PFSK-1 (cell line): ENCODE measurements around the gene CRCP.

Experiments used
- FOXP2 ChIP-seq: optimal IDR thresholded peaks from 2 replicates; pipeline ENCODE3; 2011; ENCODE audit warnings: borderline replicate concordance, control low read depth, inconsistent platforms; ENCODE audit not compliant: insufficient read depth; ENCODE audit errors: extremely low read length, extremely low read depth
- POLR2AphosphoS5 ChIP-seq: IDR thresholded peaks from 2 replicates; pipeline ENCODE4 v1.6.1; 2012; ENCODE audit warnings: low read depth, mild to moderate bottlenecking, control low read depth, low read length, moderate library complexity
- SIN3A ChIP-seq: IDR thresholded peaks from 2 replicates; pipeline ENCODE4 v1.6.1; 2012; ENCODE audit warnings: mild to moderate bottlenecking, low read length, moderate library complexity, borderline replicate concordance; ENCODE audit not compliant: insufficient read depth
- TAF1 ChIP-seq: IDR thresholded peaks from 2 replicates; pipeline ENCODE4 v1.6.1; 2012; ENCODE audit warnings: low read length, control low read depth, borderline replicate concordance; ENCODE audit not compliant: insufficient read depth
- TF ChIP-seq, protein P1 (sequence below), 2 experiments: IDR thresholded peaks; 2 replicates each; pipeline versions ENCODE4 v1.6.1 to v1.8.0; 2011 to 2012; ENCODE audit warnings: low read depth in 2 of 2, low read length in 2 of 2, control low read depth in 1 of 2, inconsistent platforms in 1 of 2, mild to moderate bottlenecking in 1 of 2, moderate library complexity in 1 of 2; ENCODE audit not compliant: insufficient read depth in 1 of 2

Gene CRCP

DNA sequence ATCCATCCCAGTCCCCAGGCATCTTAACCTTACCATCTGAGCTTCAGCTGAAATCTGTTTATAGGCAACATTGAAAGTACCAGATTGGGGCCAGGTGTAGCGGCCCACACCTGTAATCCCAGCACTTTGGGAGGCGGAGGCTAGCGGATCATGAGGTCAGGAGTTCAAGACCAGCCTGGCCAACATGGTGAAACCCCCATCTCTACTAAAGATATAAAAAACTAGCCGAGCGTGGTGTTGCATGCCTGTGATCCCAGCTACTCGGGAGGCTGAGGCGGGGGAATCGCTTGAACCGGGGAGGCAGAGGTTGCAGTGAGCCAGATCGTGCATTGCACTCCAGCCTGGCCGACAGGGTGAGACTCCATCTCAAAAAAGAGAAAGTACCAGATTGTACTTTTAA is 39.0 kb downstream of the CRCP start:
- TF ChIP-seq, protein P1, sequence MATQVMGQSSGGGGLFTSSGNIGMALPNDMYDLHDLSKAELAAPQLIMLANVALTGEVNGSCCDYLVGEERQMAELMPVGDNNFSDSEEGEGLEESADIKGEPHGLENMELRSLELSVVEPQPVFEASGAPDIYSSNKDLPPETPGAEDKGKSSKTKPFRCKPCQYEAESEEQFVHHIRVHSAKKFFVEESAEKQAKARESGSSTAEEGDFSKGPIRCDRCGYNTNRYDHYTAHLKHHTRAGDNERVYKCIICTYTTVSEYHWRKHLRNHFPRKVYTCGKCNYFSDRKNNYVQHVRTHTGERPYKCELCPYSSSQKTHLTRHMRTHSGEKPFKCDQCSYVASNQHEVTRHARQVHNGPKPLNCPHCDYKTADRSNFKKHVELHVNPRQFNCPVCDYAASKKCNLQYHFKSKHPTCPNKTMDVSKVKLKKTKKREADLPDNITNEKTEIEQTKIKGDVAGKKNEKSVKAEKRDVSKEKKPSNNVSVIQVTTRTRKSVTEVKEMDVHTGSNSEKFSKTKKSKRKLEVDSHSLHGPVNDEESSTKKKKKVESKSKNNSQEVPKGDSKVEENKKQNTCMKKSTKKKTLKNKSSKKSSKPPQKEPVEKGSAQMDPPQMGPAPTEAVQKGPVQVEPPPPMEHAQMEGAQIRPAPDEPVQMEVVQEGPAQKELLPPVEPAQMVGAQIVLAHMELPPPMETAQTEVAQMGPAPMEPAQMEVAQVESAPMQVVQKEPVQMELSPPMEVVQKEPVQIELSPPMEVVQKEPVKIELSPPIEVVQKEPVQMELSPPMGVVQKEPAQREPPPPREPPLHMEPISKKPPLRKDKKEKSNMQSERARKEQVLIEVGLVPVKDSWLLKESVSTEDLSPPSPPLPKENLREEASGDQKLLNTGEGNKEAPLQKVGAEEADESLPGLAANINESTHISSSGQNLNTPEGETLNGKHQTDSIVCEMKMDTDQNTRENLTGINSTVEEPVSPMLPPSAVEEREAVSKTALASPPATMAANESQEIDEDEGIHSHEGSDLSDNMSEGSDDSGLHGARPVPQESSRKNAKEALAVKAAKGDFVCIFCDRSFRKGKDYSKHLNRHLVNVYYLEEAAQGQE (IDR thresholded peaks at IDR 0.05; ENCODE audit: insufficient read depth in 1 of 2, low read depth in 2 of 2, low read length in 2 of 2) = no peak
- TF ChIP-seq FOXP2 = no peak
- no peak for TF ChIP-seq SIN3A
- TF ChIP-seq POLR2AphosphoS5 = no peak
- no peak for TF ChIP-seq TAF1

DNA sequence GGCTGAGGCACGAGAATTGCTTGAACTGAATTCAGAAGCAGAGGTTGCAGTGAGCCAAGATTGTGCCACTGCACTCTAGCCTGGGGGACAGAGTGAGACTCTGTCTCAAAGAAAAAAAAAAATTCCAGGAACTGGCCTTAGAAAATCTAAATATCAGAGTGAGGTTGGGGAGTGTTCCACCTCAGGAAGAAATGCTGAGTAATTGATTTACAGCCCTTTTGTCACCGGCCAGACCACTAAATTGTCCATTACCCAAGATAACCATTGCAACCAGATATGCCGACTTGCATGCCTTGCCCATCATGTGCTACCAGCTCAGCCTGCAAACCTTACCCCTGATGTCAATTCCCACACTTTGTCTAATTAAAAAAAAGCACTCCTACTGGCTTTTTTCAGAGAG is 42.4 kb downstream of the CRCP start:
- TF ChIP-seq TAF1 (no peak), POLR2AphosphoS5 (no peak)

DNA sequence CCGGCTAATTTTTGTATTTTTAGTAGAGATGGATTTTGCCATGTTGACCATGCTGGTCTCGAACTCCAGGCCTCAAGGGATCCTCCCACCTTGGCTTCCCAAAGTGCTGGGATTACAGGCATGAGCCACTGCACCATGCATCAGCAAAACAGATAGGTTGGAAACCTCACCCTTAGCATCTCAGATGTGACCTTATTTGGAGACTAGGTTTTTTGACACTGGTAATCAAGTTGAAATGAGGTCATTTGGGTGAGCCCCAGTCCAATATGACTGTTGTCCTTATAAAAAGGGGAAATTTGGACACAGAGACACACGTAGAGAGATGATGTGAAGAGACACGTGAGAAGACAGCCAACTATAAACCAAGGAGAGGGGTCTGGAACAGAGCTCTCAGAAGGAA is 48.0 kb downstream of the CRCP start:
- TF ChIP-seq FOXP2 (no peak), TAF1 (no peak), SIN3A (no peak), POLR2AphosphoS5 (no peak)
- TF ChIP-seq, protein P1 (IDR thresholded peaks at IDR 0.05; ENCODE audit: insufficient read depth in 1 of 2, low read depth in 2 of 2, low read length in 2 of 2) = no peak

DNA sequence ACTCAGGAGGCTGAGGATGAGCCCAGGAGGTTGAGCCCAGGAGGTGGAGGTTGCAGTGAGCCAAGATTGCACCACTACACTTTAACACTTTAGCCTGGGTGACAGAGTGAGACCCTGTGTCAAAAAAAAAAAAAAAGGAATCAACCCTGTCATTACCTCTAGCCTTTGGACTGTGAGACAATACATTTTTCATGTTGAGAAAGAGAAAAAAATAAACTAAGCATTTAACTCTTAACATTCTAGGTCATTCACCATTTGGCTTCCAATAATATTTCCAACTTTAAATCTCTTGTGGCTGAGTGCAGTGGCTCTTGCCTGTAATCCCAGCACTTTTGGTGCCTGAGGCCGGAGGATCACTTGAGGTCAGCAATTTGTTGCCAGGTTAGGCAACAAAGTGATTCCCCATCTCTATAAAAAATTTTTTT is 48.6 kb downstream of the CRCP start:
- no peak for TF ChIP-seq TAF1
- no peak for TF ChIP-seq FOXP2
- no peak for TF ChIP-seq POLR2AphosphoS5
- TF ChIP-seq SIN3A = no peak
- TF ChIP-seq, protein P1 (IDR thresholded peaks at IDR 0.05; ENCODE audit: insufficient read depth in 1 of 2, low read depth in 2 of 2, low read length in 2 of 2) = no peak

DNA sequence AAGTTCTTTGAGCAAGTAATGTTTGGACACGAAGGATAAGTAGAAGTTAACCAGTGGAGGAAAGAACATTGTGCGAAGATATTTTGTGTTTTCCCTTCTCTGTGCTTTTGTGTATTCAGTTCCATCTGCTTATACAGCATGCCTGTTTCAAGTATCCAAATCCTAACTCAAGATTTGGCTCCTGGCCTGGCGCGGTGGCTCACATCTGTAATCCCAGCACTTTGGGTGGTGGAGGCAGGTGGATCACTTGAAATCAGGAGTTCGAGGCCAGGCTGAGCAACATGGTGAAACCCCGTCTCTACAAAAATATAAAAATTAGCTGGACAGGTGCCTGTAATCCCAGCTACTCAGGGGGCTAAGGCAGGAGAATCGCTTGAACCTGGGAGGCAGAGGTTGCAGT is 49.7 kb downstream of the CRCP start:
- TF ChIP-seq, protein P1 (IDR thresholded peaks at IDR 0.05; ENCODE audit: insufficient read depth in 1 of 2, low read depth in 2 of 2, low read length in 2 of 2) = no peak
- TF ChIP-seq TAF1 (no peak), SIN3A (no peak), POLR2AphosphoS5 (no peak), FOXP2 (no peak)
